ENCODE data around the gene RNPS1. TPM values are rescaled to one million over a fixed set of nuclear protein-coding genes. Genes with fewer than 3 reads are reported as not detected.

The RNPS1 gene
- total and polyA plus RNA-seq, 2 donors (not counting 1 experiment from before 2014, with no cell fraction given), result 209 to 265 TPM

GRCh38 chr16:2212362-2213324 is 55.3 kb downstream of the RNPS1 start:
- Histone ChIP-seq H2AFZ (ENCODE audit: insufficient read depth, low read depth, low read length, poor library complexity, severe bottlenecking) (no peak overlapping the region), H3K4me3 (ENCODE audit: control extremely low read depth in 1 of 5, extremely low read depth in 1 of 5, insufficient read depth in 1 of 5, low read depth in 2 of 5, low read length in 4 of 5) (no peak overlapping the region), H3K27me3 (replicated peaks in 1 of 4; ENCODE audit: control extremely low read depth in 1 of 4, control insufficient read depth in 3 of 4, insufficient read depth in 4 of 4, low read length in 3 of 4) (no peaks in the 10 kb centered on the region), H3K36me3 (replicated peaks in 1 of 2; ENCODE audit: control extremely low read depth in 1 of 2, control insufficient read depth in 1 of 2, extremely low read depth in 1 of 2, insufficient read depth in 2 of 2, low read length in 1 of 2) (peaks cover 0 to 28% of the 10 kb centered on the region in 2 experiments), H3K79me2 (ENCODE audit: control insufficient read depth, insufficient read depth, low read length) (peaks cover 11% of the 10 kb centered on the region), H3K27ac (ENCODE audit: low read length in 2 of 2) (no peak overlapping the region), H3K4me2 (replicated peaks; ENCODE audit: low read depth, low read length, poor library complexity, severe bottlenecking) (peak overlapping the region; percentile 97), H3K9me3 (ENCODE audit: control extremely low read depth in 1 of 3, control insufficient read depth in 2 of 3, insufficient read depth in 1 of 3, low read length in 2 of 3) (no peaks in the 10 kb centered on the region), H3K9ac (ENCODE audit: low read length) (no peak overlapping the region), H4K20me1 (ENCODE audit: control insufficient read depth, insufficient read depth, low read length, poor library complexity, severe bottlenecking) (peaks cover 11% of the 10 kb centered on the region), H3K4me1 (ENCODE audit: control insufficient read depth in 2 of 2, insufficient read depth in 2 of 2, low read length in 2 of 2) (peaks cover 10 to 18% of the 10 kb centered on the region in 2 donors)
- Mint-ChIP-seq H3K27me3 (no peaks in the 10 kb centered on the region), H3K9me3 (ENCODE audit: insufficient read depth) (no peaks in the 10 kb centered on the region), H3K4me3 (peak overlapping the region; percentile 78), H3K27ac (peak overlapping the region; percentile 50), H3K4me1 (peaks cover 18% of the 10 kb centered on the region)
- DNase-seq (no peak), ATAC-seq (ENCODE audit: low read depth) (no peak)
- TF ChIP-seq CTCF (IDR thresholded peaks at IDR 0.05), result no peak
- TF ChIP-seq EZH2 (IDR thresholded peaks at IDR 0.05; ENCODE audit: borderline replicate concordance, insufficient read depth, low read depth, low read length, poor library complexity, severe bottlenecking), result no peak
- POLR2A ChIA-PET, result no interaction called here
- WGBS (ENCODE audit: insufficient coverage), result 92% methylated on average over 19 of the region's 19 CpGs
- intact Hi-C loops (cut with micrococcal nuclease), result no loop called here
- CTCF ChIA-PET, result no interaction called here

- ATAC-seq (ENCODE audit: low read depth), result no peak
- intact Hi-C loops (cut with micrococcal nuclease), result no loop called here
- H3K9me3 Mint-ChIP-seq (ENCODE audit: insufficient read depth), result no peaks in the 10 kb centered on the region
- 97% methylated on average over 8 of the region's 11 CpGs for WGBS (ENCODE audit: insufficient coverage)
- Histone ChIP-seq H3K4me3 (ENCODE audit: control extremely low read depth in 1 of 5, extremely low read depth in 1 of 5, insufficient read depth in 1 of 5, low read depth in 2 of 5, low read length in 4 of 5) (no peak overlapping the region), H3K36me3 (replicated peaks in 1 of 2; ENCODE audit: control extremely low read depth in 1 of 2, control insufficient read depth in 1 of 2, extremely low read depth in 1 of 2, insufficient read depth in 2 of 2, low read length in 1 of 2) (peaks cover 0 to 35% of the 10 kb centered on the region in 2 experiments), H3K9me3 (ENCODE audit: control extremely low read depth in 1 of 3, control insufficient read depth in 2 of 3, insufficient read depth in 1 of 3, low read length in 2 of 3) (no peaks in the 10 kb centered on the region), H2AFZ (ENCODE audit: insufficient read depth, low read depth, low read length, poor library complexity, severe bottlenecking) (no peak overlapping the region), H4K20me1 (ENCODE audit: control insufficient read depth, insufficient read depth, low read length, poor library complexity, severe bottlenecking) (peaks cover 11% of the 10 kb centered on the region), H3K4me1 (ENCODE audit: control insufficient read depth in 2 of 2, insufficient read depth in 2 of 2, low read length in 2 of 2) (peaks cover 10 to 19% of the 10 kb centered on the region in 2 donors), H3K27ac (ENCODE audit: low read length in 2 of 2) (no peak overlapping the region), H3K9ac (ENCODE audit: low read length) (no peak overlapping the region), H3K4me2 (replicated peaks; ENCODE audit: low read depth, low read length, poor library complexity, severe bottlenecking) (no peak overlapping the region), H3K79me2 (ENCODE audit: control insufficient read depth, insufficient read depth, low read length) (peaks cover 14% of the 10 kb centered on the region), H3K27me3 (replicated peaks in 1 of 4; ENCODE audit: control extremely low read depth in 1 of 4, control insufficient read depth in 3 of 4, insufficient read depth in 4 of 4, low read length in 3 of 4) (no peaks in the 10 kb centered on the region)
- no peak overlapping the region for H3K4me3 Mint-ChIP-seq
- peaks cover 25% of the 10 kb centered on the region for H3K4me1 Mint-ChIP-seq
- CTCF ChIA-PET, result interaction anchor here (1.0 kb wide), 1 partner anchor 17 kb away, joined by 3 read pairs; no protein-coding TSS in a partner anchor
- TF ChIP-seq EZH2 (IDR thresholded peaks at IDR 0.05; ENCODE audit: borderline replicate concordance, insufficient read depth, low read depth, low read length, poor library complexity, severe bottlenecking) (no peak), CTCF (IDR thresholded peaks at IDR 0.05) (no peak)
- no peak for DNase-seq
- H3K27ac Mint-ChIP-seq, result peak overlapping the region; percentile 50
- POLR2A ChIA-PET, result interaction anchor here (0.7 kb wide), 1 partner anchor 10 kb away, joined by 3 read pairs; no protein-coding TSS in a partner anchor
- H3K27me3 Mint-ChIP-seq, result no peaks in the 10 kb centered on the region
These were observed 56.0 kb downstream of the RNPS1 start for GRCh38 chr16:2211923-2212347.

Measured in B cell (primary cell).